HepG2 (cell line): ENCODE results near the gene ACSS1.

Experiments
- EP300 ChIP-seq, 3 experiments: sonication (generic) in 1 of 3; formaldehyde crosslinking in 1 of 3; IDR thresholded peaks; 2 replicates each; pipeline versions ENCODE4 v1.5.1 to v1.6.1; 2011 to 2020; ENCODE audit warnings: low read depth in 2 of 3, low read length in 2 of 3, borderline replicate concordance in 1 of 3, improper control_type of control experiment in 1 of 3, mild to moderate bottlenecking in 1 of 3, missing genetic modification reagents in 1 of 3, moderate library complexity in 1 of 3
- NCOA1 ChIP-seq: sonication (generic); formaldehyde crosslinking; IDR thresholded peaks from 2 replicates; pipeline ENCODE4 v1.9.0; 2021; ENCODE audit warnings: missing genetic modification reagents
- POLR2AphosphoS5 ChIP-seq: IDR thresholded peaks from 2 replicates; pipeline ENCODE4 v1.6.1; 2012; ENCODE audit warnings: low read depth, low read length
- ZNF263 ChIP-seq: sonication (generic); formaldehyde crosslinking; IDR thresholded peaks from 2 replicates; pipeline ENCODE4 v1.4.0; 2020; ENCODE audit warnings: missing genetic modification reagents
- TF ChIP-seq, protein P1 (sequence below): sonication (generic); formaldehyde crosslinking; IDR thresholded peaks from 2 replicates; pipeline ENCODE4 v1.4.0; 2020; ENCODE audit warnings: missing genetic modification reagents, borderline replicate concordance

DNA sequence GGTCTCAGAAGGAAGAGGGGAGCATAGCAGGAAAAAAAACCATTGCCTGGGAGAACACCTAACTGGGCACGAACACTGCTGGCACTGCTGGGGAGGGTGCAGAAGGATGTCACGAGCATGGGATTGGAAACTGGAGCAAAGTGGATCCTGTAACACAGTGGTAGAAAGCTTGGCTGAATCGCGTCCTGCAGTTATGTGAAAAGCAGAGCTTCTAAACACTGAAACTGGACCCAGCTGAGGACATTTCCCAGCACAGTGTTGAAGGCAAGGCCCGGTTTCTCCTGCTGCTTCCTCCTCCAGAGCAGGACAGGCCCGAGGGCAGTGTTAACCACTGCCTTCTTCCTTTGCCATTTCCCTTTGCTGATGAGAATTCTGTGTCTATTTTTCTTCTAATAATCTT is 72.1 kb downstream of the ACSS1 start:
- TF ChIP-seq NCOA1 (CRISPR knock-in tag) = no peak
- TF ChIP-seq POLR2AphosphoS5 = no peak
- no peak for TF ChIP-seq EP300 (IDR thresholded peaks at IDR 0.05; ENCODE audit: low read depth in 2 of 2, low read length in 2 of 2)
- TF ChIP-seq EP300 (CRISPR knock-in tag; IDR thresholded peaks at IDR 0.05; ENCODE audit: borderline replicate concordance) = no peak
- TF ChIP-seq, protein P1, sequence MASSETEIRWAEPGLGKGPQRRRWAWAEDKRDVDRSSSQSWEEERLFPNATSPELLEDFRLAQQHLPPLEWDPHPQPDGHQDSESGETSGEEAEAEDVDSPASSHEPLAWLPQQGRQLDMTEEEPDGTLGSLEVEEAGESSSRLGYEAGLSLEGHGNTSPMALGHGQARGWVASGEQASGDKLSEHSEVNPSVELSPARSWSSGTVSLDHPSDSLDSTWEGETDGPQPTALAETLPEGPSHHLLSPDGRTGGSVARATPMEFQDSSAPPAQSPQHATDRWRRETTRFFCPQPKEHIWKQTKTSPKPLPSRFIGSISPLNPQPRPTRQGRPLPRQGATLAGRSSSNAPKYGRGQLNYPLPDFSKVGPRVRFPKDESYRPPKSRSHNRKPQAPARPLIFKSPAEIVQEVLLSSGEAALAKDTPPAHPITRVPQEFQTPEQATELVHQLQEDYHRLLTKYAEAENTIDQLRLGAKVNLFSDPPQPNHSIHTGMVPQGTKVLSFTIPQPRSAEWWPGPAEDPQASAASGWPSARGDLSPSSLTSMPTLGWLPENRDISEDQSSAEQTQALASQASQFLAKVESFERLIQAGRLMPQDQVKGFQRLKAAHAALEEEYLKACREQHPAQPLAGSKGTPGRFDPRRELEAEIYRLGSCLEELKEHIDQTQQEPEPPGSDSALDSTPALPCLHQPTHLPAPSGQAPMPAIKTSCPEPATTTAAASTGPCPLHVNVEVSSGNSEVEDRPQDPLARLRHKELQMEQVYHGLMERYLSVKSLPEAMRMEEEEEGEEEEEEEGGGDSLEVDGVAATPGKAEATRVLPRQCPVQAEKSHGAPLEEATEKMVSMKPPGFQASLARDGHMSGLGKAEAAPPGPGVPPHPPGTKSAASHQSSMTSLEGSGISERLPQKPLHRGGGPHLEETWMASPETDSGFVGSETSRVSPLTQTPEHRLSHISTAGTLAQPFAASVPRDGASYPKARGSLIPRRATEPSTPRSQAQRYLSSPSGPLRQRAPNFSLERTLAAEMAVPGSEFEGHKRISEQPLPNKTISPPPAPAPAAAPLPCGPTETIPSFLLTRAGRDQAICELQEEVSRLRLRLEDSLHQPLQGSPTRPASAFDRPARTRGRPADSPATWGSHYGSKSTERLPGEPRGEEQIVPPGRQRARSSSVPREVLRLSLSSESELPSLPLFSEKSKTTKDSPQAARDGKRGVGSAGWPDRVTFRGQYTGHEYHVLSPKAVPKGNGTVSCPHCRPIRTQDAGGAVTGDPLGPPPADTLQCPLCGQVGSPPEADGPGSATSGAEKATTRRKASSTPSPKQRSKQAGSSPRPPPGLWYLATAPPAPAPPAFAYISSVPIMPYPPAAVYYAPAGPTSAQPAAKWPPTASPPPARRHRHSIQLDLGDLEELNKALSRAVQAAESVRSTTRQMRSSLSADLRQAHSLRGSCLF (CRISPR knock-in tag) = no peak
- no peak for TF ChIP-seq ZNF263 (CRISPR knock-in tag)
